WTC11 (cell line): ENCODE results near the gene NRBP1. TPM values are rescaled to one million over a fixed set of nuclear protein-coding genes. Genes with fewer than 3 reads are reported as not detected.

Experiments
- ATAC-seq: fragments of 200-7000 bp; cut with Tn5 transposase; 2 replicates; pipeline ENCODE4 v1.10.0; 2021; ENCODE audit warnings: mild to moderate bottlenecking, moderate library complexity
- CTCF ChIA-PET: fragments of 300-600 bp; sonication (Branson Sonifier 250); formaldehyde crosslinking; loops from one replicate; lab custom pipeline; 2021; ENCODE audit warnings: antibody characterized with exemption; lab: Charles Lee
- POLR2A ChIA-PET: fragments of 350-600 bp; sonication (Branson Sonifier 250); formaldehyde crosslinking; loops from one replicate; lab custom pipeline; 2021; ENCODE audit warnings: antibody characterized with exemption; lab: Charles Lee
- DNase-seq: peaks from one replicate; pipeline ENCODE4 v3.0.0; 2021; ENCODE audit warnings: low spot score
- H3K27ac Mint-ChIP-seq: 2 replicates; pipeline ENCODE4 v1.8.0; 2021; ENCODE audit warnings: mixed read lengths
- H3K27me3 Mint-ChIP-seq: 2 replicates; pipeline ENCODE4 v1.8.0; 2021; ENCODE audit warnings: low read depth, mild to moderate bottlenecking, moderate library complexity, mixed read lengths
- H3K36me3 Mint-ChIP-seq: 2 replicates; pipeline ENCODE4 v1.8.0; 2021; ENCODE audit warnings: mixed read lengths
- H3K4me1 Mint-ChIP-seq: 2 replicates; pipeline ENCODE4 v1.8.0; 2022; ENCODE audit warnings: mixed read lengths
- H3K4me3 Mint-ChIP-seq: 2 replicates; pipeline ENCODE4 v1.8.0; 2021; ENCODE audit warnings: mild to moderate bottlenecking, moderate library complexity, mixed read lengths
- H3K9me3 Mint-ChIP-seq: 2 replicates; pipeline ENCODE4 v1.8.0; 2021; ENCODE audit warnings: mixed read lengths
- ATF1 ChIP-seq: sonication (generic); formaldehyde crosslinking; IDR thresholded peaks from 2 replicates; pipeline ENCODE4 v1.8.1; 2023; ENCODE audit warnings: mild to moderate bottlenecking, moderate library complexity, missing genetic modification reagents
- CDX4 ChIP-seq: fragments of 250-450 bp; sonication (Bioruptor Pico); IDR thresholded peaks from 2 replicates; pipeline ENCODE4 v1.9.0; 2021; ENCODE audit warnings: moderate library complexity, mild to moderate bottlenecking, inconsistent platforms, borderline replicate concordance
- ELF4 ChIP-seq: sonication (generic); formaldehyde crosslinking; IDR thresholded peaks from 2 replicates; pipeline ENCODE4 v1.8.1; 2022; ENCODE audit warnings: low read depth, mild to moderate bottlenecking, moderate library complexity, missing genetic modification reagents
- GRHL2 ChIP-seq: fragments of 250-450 bp; sonication (Bioruptor Pico); IDR thresholded peaks from 2 replicates; pipeline ENCODE4 v1.8.0; 2022; ENCODE audit warnings: mild to moderate bottlenecking, moderate library complexity; ENCODE audit not compliant: insufficient replicate concordance, severe bottlenecking
- IRF2 ChIP-seq: sonication (generic); formaldehyde crosslinking; IDR thresholded peaks from 2 replicates; pipeline ENCODE4 v1.8.0; 2022; ENCODE audit warnings: low read depth, missing genetic modification reagents, borderline replicate concordance
- RELA ChIP-seq: sonication (generic); formaldehyde crosslinking; IDR thresholded peaks from 2 replicates; pipeline ENCODE4 v1.8.1; 2022; ENCODE audit warnings: missing genetic modification reagents, mild to moderate bottlenecking, borderline replicate concordance
- RORB ChIP-seq: fragments of 250-450 bp; sonication (Bioruptor Pico); IDR thresholded peaks from 2 replicates; pipeline ENCODE4 v1.9.0; 2021; ENCODE audit warnings: mild to moderate bottlenecking
- SOX15 ChIP-seq: fragments of 250-450 bp; sonication (Bioruptor Pico); IDR thresholded peaks from 2 replicates; pipeline ENCODE4 v1.9.0; 2021; ENCODE audit warnings: mild to moderate bottlenecking
- ZNF121 ChIP-seq: sonication (generic); formaldehyde crosslinking; IDR thresholded peaks from 2 replicates; pipeline ENCODE4 v1.8.0; 2023; ENCODE audit warnings: missing genetic modification reagents
- ZNF232 ChIP-seq: sonication (generic); formaldehyde crosslinking; IDR thresholded peaks from 2 replicates; pipeline ENCODE4 v1.8.0; 2022; ENCODE audit warnings: mild to moderate bottlenecking, missing genetic modification reagents
- total RNA-seq: library from RNA; stranded (reverse); gene quantifications from 3 replicates; pipeline ENCODE4 v1.2.3, GENCODE V29; 2021
- TF ChIP-seq, protein P1 (sequence below): sonication (generic); formaldehyde crosslinking; IDR thresholded peaks from 2 replicates; pipeline ENCODE4 v1.8.0; 2022; ENCODE audit warnings: missing genetic modification reagents
- TF ChIP-seq, protein P2 (sequence below): sonication (generic); formaldehyde crosslinking; IDR thresholded peaks from 2 replicates; pipeline ENCODE4 v1.8.1; 2023; ENCODE audit warnings: mild to moderate bottlenecking, missing genetic modification reagents, moderate library complexity
- TF ChIP-seq, protein P3 (sequence below): sonication (generic); formaldehyde crosslinking; IDR thresholded peaks from 2 replicates; pipeline ENCODE4 v1.8.1; 2022; ENCODE audit warnings: mild to moderate bottlenecking, moderate library complexity, missing genetic modification reagents
- TF ChIP-seq, protein P4 (sequence below): sonication (generic); formaldehyde crosslinking; IDR thresholded peaks from 2 replicates; pipeline ENCODE4 v1.8.0; 2022; ENCODE audit warnings: mild to moderate bottlenecking, missing genetic modification reagents
- TF ChIP-seq, protein P5 (sequence below): sonication (generic); formaldehyde crosslinking; IDR thresholded peaks from 2 replicates; pipeline ENCODE4 v1.8.1; 2023; ENCODE audit warnings: mild to moderate bottlenecking, missing genetic modification reagents
- TF ChIP-seq, protein P6 (sequence below): sonication (generic); formaldehyde crosslinking; IDR thresholded peaks from 2 replicates; pipeline ENCODE4 v1.8.1; 2022; ENCODE audit warnings: missing genetic modification reagents, borderline replicate concordance

The NRBP1 gene
- total RNA-seq, 1 experiment from 2014 or later, result 110 TPM

DNA sequence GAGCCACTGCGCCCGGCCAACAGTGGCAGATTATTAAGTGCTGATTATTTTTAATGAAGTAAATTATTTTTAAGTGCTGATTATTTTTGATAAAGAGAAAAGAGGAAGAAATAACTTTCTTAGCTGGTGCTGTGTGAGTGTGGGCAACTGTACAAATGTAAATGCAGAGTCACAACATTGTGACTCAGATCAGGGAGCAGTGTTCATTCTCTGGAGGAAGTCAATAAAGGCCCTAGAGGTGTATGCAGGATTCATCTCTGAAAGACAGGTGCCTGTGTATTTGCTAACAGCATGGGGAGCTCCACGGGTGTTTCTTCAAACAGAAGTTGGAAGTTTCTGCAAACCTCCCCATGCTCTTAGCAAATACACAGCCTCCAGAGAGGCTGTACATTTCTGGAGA lies 19.9 kb downstream of the NRBP1 start:
- ATAC-seq (no peak), DNase-seq (no peak)
- ChIA-PET CTCF (no interaction called here), POLR2A (no interaction called here)
- Mint-ChIP-seq H3K4me1 (peaks cover under 1% of the 10 kb centered on the region), H3K27ac (no peak overlapping the region), H3K9me3 (no peaks in the 10 kb centered on the region), H3K4me3 (no peak overlapping the region), H3K27me3 (no peaks in the 10 kb centered on the region), H3K36me3 (peaks cover 7% of the 10 kb centered on the region; the same call in 1 of the 2 replicates)
- TF ChIP-seq, protein P1, sequence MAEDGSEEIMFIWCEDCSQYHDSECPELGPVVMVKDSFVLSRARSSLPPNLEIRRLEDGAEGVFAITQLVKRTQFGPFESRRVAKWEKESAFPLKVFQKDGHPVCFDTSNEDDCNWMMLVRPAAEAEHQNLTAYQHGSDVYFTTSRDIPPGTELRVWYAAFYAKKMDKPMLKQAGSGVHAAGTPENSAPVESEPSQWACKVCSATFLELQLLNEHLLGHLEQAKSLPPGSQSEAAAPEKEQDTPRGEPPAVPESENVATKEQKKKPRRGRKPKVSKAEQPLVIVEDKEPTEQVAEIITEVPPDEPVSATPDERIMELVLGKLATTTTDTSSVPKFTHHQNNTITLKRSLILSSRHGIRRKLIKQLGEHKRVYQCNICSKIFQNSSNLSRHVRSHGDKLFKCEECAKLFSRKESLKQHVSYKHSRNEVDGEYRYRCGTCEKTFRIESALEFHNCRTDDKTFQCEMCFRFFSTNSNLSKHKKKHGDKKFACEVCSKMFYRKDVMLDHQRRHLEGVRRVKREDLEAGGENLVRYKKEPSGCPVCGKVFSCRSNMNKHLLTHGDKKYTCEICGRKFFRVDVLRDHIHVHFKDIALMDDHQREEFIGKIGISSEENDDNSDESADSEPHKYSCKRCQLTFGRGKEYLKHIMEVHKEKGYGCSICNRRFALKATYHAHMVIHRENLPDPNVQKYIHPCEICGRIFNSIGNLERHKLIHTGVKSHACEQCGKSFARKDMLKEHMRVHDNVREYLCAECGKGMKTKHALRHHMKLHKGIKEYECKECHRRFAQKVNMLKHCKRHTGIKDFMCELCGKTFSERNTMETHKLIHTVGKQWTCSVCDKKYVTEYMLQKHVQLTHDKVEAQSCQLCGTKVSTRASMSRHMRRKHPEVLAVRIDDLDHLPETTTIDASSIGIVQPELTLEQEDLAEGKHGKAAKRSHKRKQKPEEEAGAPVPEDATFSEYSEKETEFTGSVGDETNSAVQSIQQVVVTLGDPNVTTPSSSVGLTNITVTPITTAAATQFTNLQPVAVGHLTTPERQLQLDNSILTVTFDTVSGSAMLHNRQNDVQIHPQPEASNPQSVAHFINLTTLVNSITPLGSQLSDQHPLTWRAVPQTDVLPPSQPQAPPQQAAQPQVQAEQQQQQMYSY (CRISPR knock-in tag), result no peak
- TF ChIP-seq ZNF121 (CRISPR knock-in tag), result no peak
- TF ChIP-seq, protein P2, sequence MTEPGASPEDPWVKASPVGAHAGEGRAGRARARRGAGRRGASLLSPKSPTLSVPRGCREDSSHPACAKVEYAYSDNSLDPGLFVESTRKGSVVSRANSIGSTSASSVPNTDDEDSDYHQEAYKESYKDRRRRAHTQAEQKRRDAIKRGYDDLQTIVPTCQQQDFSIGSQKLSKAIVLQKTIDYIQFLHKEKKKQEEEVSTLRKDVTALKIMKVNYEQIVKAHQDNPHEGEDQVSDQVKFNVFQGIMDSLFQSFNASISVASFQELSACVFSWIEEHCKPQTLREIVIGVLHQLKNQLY (CRISPR knock-in tag), result no peak
- TF ChIP-seq, protein P3, sequence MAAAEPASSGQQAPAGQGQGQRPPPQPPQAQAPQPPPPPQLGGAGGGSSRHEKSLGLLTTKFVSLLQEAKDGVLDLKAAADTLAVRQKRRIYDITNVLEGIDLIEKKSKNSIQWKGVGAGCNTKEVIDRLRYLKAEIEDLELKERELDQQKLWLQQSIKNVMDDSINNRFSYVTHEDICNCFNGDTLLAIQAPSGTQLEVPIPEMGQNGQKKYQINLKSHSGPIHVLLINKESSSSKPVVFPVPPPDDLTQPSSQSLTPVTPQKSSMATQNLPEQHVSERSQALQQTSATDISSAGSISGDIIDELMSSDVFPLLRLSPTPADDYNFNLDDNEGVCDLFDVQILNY, result no peak
- TF ChIP-seq CDX4 (CRISPR knock-in tag), result no peak
- TF ChIP-seq ZNF232 (CRISPR knock-in tag), result no peak
- TF ChIP-seq, protein P4, sequence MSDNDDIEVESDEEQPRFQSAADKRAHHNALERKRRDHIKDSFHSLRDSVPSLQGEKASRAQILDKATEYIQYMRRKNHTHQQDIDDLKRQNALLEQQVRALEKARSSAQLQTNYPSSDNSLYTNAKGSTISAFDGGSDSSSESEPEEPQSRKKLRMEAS (CRISPR knock-in tag), result no peak
- TF ChIP-seq, protein P5, sequence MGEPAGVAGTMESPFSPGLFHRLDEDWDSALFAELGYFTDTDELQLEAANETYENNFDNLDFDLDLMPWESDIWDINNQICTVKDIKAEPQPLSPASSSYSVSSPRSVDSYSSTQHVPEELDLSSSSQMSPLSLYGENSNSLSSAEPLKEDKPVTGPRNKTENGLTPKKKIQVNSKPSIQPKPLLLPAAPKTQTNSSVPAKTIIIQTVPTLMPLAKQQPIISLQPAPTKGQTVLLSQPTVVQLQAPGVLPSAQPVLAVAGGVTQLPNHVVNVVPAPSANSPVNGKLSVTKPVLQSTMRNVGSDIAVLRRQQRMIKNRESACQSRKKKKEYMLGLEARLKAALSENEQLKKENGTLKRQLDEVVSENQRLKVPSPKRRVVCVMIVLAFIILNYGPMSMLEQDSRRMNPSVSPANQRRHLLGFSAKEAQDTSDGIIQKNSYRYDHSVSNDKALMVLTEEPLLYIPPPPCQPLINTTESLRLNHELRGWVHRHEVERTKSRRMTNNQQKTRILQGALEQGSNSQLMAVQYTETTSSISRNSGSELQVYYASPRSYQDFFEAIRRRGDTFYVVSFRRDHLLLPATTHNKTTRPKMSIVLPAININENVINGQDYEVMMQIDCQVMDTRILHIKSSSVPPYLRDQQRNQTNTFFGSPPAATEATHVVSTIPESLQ, result no peak
- TF ChIP-seq RORB, result no peak
- no peak for TF ChIP-seq ATF1
- no peak for TF ChIP-seq RELA (CRISPR knock-in tag)

GRCh38 chr2:27451095-27451494 lies 22.7 kb downstream of the NRBP1 start:
- Mint-ChIP-seq H3K36me3 (peaks cover 5% of the 10 kb centered on the region; the same call in 1 of the 2 replicates), H3K4me3 (no peak overlapping the region), H3K27ac (no peak overlapping the region), H3K27me3 (no peaks in the 10 kb centered on the region), H3K9me3 (no peaks in the 10 kb centered on the region), H3K4me1 (no peaks in the 10 kb centered on the region)
- POLR2A ChIA-PET, result no interaction called here
- no peak for TF ChIP-seq RELA (CRISPR knock-in tag)
- TF ChIP-seq, protein P6, sequence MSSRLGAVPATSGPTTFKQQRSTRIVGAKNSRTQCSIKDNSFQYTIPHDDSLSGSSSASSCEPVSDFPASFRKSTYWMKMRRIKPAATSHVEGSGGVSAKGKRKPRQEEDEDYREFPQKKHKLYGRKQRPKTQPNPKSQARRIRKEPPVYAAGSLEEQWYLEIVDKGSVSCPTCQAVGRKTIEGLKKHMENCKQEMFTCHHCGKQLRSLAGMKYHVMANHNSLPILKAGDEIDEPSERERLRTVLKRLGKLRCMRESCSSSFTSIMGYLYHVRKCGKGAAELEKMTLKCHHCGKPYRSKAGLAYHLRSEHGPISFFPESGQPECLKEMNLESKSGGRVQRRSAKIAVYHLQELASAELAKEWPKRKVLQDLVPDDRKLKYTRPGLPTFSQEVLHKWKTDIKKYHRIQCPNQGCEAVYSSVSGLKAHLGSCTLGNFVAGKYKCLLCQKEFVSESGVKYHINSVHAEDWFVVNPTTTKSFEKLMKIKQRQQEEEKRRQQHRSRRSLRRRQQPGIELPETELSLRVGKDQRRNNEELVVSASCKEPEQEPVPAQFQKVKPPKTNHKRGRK (CRISPR knock-in tag), result no peak
- no peak for TF ChIP-seq IRF2 (CRISPR knock-in tag)
- TF ChIP-seq SOX15 (CRISPR knock-in tag), result no peak
- TF ChIP-seq ELF4 (CRISPR knock-in tag), result no peak
- no peak for TF ChIP-seq GRHL2 (CRISPR knock-in tag)
- ATAC-seq, result no peak
- CTCF ChIA-PET, result no interaction called here
- DNase-seq, result no peak
